ENCODE data around the gene EIPR1. TPM values are rescaled to one million over a fixed set of nuclear protein-coding genes. Genes with fewer than 3 reads are reported as not detected.

EIPR1 gene
- total and polyA plus RNA-seq, 2 donors (not counting 3 experiments of a cell fraction or from before 2014, with no cell fraction given) = 30.8 to 57.3 TPM

DNA sequence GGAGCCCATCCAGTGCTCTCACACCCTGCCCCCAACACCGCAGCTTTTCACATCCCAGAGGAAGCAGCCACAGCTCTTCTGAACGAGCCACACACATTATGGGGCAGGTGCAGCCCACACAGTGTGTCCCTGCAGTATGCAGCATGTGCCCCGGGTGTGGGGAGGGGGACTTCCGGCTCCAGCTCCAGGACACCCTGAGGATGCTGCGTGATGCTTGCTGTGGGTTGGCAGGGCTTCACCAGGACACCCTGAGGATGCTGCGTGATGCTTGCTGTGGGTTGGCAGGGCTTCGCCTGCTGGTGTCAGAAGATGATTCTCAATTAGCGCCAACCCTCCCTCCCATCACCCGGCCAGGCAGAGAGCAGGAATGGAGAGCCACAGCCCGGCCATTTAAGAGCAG, 193.9 kb downstream of the EIPR1 start:
- Histone ChIP-seq H3K4me3 (replicated peaks in 1 of 3; ENCODE audit: insufficient read depth in 1 of 3, low read depth in 1 of 3, low read length in 3 of 3) (no peak overlapping the region), H3K27me3 (ENCODE audit: control insufficient read depth in 2 of 2, insufficient read depth in 2 of 2, low read length in 2 of 2) (no peaks in the 10 kb centered on the region), H3K4me2 (ENCODE audit: insufficient read depth, low read length) (no peak overlapping the region), H3K36me3 (ENCODE audit: control insufficient read depth in 2 of 2, extremely low read depth in 1 of 2, insufficient read depth in 2 of 2, low read length in 2 of 2) (no peaks in the 10 kb centered on the region), H3K27ac (ENCODE audit: insufficient read depth, low read depth, low read length) (no peak overlapping the region), H3K4me1 (ENCODE audit: control insufficient read depth, extremely low read depth, insufficient read depth, low read length) (no peaks in the 10 kb centered on the region), H3K9me3 (replicated peaks; ENCODE audit: control insufficient read depth, insufficient read depth, low read length) (no peaks in the 10 kb centered on the region), H4K20me1 (replicated peaks; ENCODE audit: control insufficient read depth, extremely low read depth, insufficient read depth, low read length) (no peaks in the 10 kb centered on the region), H3K9me1 (replicated peaks; ENCODE audit: control insufficient read depth, extremely low read depth, insufficient read depth, low read length) (no peaks in the 10 kb centered on the region), H3K79me2 (ENCODE audit: control insufficient read depth, insufficient read depth, low read length) (no peaks in the 10 kb centered on the region), H2AFZ (ENCODE audit: low read depth, low read length) (no peak overlapping the region), H3K9ac (replicated peaks; ENCODE audit: extremely low read depth, insufficient read depth, low read length) (no peak overlapping the region)
- DNase-seq (ENCODE audit: low read depth, low spot score) = no peak
- ChIA-PET POLR2A (no interaction called here), CTCF (no interaction called here)
- intact Hi-C loops (cut with micrococcal nuclease) (no loop called here), dilution Hi-C loops (cut with MboI; ENCODE audit: extremely low pct_ligation_motif_present, low sequenced_read_pairs) (no loop called here)
- FAIRE-seq = no peak
- TF ChIP-seq CTCF (IDR thresholded peaks at IDR 0.05; ENCODE audit: extremely low read depth in 1 of 2, insufficient read depth in 1 of 2, low read depth in 1 of 2, low read length in 2 of 2) (no peak), EZH2 (IDR thresholded peaks at IDR 0.05; ENCODE audit: borderline replicate concordance, low read depth, low read length, severe bottlenecking) (no peak), JUN (IDR thresholded peaks at IDR 0.05; ENCODE audit: borderline replicate concordance, insufficient read depth, insufficient read length, low read depth) (no peak)
- no TSS peak for BruUV-seq (replicated peaks)

DNA sequence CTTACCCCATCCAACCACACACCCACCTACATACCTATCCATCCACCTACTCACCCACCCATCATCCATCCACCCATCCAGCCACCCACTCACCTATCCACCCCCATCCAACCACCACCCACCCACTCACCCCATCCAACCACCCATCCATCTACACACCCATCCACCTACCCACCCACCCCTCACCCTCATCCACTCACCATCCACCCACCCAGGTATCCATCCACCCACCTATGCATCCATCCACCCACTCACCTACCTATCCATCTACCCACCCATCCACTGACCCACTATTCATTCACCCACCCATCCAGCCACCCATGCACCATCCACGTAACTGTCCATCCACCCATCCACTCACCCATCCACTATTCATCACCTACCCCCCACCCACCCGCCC, 194.8 kb downstream of the EIPR1 start:
- DNase-seq (ENCODE audit: low read depth, low spot score) (no peak), FAIRE-seq (no peak)
- dilution Hi-C loops (cut with MboI; ENCODE audit: extremely low pct_ligation_motif_present, low sequenced_read_pairs) = no loop called here
- ChIA-PET POLR2A (no interaction called here), CTCF (no interaction called here)
- intact Hi-C loops (cut with micrococcal nuclease) = no loop called here
- Histone ChIP-seq H3K9ac (replicated peaks; ENCODE audit: extremely low read depth, insufficient read depth, low read length) (no peak overlapping the region), H3K4me1 (ENCODE audit: control insufficient read depth, extremely low read depth, insufficient read depth, low read length) (no peaks in the 10 kb centered on the region), H2AFZ (ENCODE audit: low read depth, low read length) (no peak overlapping the region), H3K4me2 (ENCODE audit: insufficient read depth, low read length) (no peak overlapping the region), H3K36me3 (ENCODE audit: control insufficient read depth in 2 of 2, extremely low read depth in 1 of 2, insufficient read depth in 2 of 2, low read length in 2 of 2) (no peaks in the 10 kb centered on the region), H4K20me1 (replicated peaks; ENCODE audit: control insufficient read depth, extremely low read depth, insufficient read depth, low read length) (no peaks in the 10 kb centered on the region), H3K27me3 (ENCODE audit: control insufficient read depth in 2 of 2, insufficient read depth in 2 of 2, low read length in 2 of 2) (no peaks in the 10 kb centered on the region), H3K9me3 (replicated peaks; ENCODE audit: control insufficient read depth, insufficient read depth, low read length) (no peaks in the 10 kb centered on the region), H3K4me3 (replicated peaks in 1 of 3; ENCODE audit: insufficient read depth in 1 of 3, low read depth in 1 of 3, low read length in 3 of 3) (no peak overlapping the region), H3K79me2 (ENCODE audit: control insufficient read depth, insufficient read depth, low read length) (no peaks in the 10 kb centered on the region), H3K27ac (ENCODE audit: insufficient read depth, low read depth, low read length) (no peak overlapping the region), H3K9me1 (replicated peaks; ENCODE audit: control insufficient read depth, extremely low read depth, insufficient read depth, low read length) (no peaks in the 10 kb centered on the region)
- TF ChIP-seq MAX (IDR thresholded peaks at IDR 0.05; ENCODE audit: insufficient read depth, insufficient read length) = no peak
- TF ChIP-seq POLR2A (IDR thresholded peaks at IDR 0.05; ENCODE audit: low read depth, low read length) = no peak
- BruUV-seq (replicated peaks) = no TSS peak
